Measurements from ENCODE around the gene MFF. TPM values are rescaled to one million over a fixed set of nuclear protein-coding genes. Genes with fewer than 3 reads are reported as not detected.

Gene MFF
- total RNA-seq, 1 experiment from 2014 or later: 68.2 TPM

DNA sequence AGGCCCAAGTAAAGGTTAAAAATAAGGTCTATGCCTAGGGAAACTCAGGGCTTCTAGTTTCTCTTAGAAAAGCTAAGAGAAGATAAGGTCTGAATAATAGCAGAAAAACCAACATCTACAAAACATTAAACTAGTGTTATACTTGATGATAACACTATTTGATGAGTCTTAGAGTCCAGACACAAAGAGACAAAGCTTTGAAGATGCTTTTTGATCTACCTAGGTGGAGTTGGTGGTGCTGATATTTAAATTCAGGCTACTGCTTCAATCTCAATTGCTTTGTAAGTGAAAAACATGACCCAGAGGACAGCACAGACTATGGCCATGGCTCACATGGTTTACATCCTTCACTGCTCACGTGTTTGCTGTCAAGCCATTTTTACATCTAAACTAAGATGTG, 11.7 kb upstream of the MFF start:
- ChIA-PET RAD21 (ENCODE audit: low non-redundant PET in 1 of 2, low total read pairs in 2 of 2, uncharacterized antibody in 2 of 2, unreplicated experiment in 2 of 2) (no interaction called here), POLR2A (no interaction called here), CTCF (no interaction called here)
- H3K79me2 ChIP-seq (ENCODE audit: insufficient read depth, low read length): no peaks in the 10 kb centered on the region
- no peak overlapping the region for H3K9ac ChIP-seq (ENCODE audit: low read length)
- no peak overlapping the region for H3K4me2 ChIP-seq (ENCODE audit: low read length)
- no peak overlapping the region for H2AFZ ChIP-seq (ENCODE audit: low read depth, low read length, poor library complexity, severe bottlenecking)
- no peak for ATAC-seq
- intact Hi-C loops (cut with micrococcal nuclease): no loop called here
- H3K4me1 ChIP-seq (ENCODE audit: control insufficient read depth in 1 of 2, insufficient read depth in 2 of 2, low read length in 2 of 2): peaks cover 13 to 27% of the 10 kb centered on the region in 2 experiments
- no peaks in the 10 kb centered on the region for H3K9me3 ChIP-seq (ENCODE audit: control insufficient read depth in 1 of 2, insufficient read depth in 1 of 2, low read depth in 1 of 2, low read length in 2 of 2)
- H3K9me2 ChIP-seq (ENCODE audit: insufficient read depth): no peaks in the 10 kb centered on the region
- no peaks in the 10 kb centered on the region for H3K36me3 ChIP-seq (ENCODE audit: control insufficient read depth in 1 of 2, insufficient read depth in 2 of 2, low read length in 2 of 2)
- BruUV-seq (replicated peaks): no TSS peak
- H3K4me3 ChIP-seq (replicated peaks in 1 of 2; ENCODE audit: low read depth in 1 of 2, low read length in 2 of 2): no peak overlapping the region
- H3K27me3 ChIP-seq (ENCODE audit: insufficient read depth, low read length): no peaks in the 10 kb centered on the region
- no peak for DNase-seq (ENCODE audit: low read depth, low spot score)
- H3K27ac ChIP-seq (ENCODE audit: low read depth, low read length): no peak overlapping the region
- H4K20me1 ChIP-seq (ENCODE audit: insufficient read depth): no peaks in the 10 kb centered on the region
- TF ChIP-seq, protein P1, sequence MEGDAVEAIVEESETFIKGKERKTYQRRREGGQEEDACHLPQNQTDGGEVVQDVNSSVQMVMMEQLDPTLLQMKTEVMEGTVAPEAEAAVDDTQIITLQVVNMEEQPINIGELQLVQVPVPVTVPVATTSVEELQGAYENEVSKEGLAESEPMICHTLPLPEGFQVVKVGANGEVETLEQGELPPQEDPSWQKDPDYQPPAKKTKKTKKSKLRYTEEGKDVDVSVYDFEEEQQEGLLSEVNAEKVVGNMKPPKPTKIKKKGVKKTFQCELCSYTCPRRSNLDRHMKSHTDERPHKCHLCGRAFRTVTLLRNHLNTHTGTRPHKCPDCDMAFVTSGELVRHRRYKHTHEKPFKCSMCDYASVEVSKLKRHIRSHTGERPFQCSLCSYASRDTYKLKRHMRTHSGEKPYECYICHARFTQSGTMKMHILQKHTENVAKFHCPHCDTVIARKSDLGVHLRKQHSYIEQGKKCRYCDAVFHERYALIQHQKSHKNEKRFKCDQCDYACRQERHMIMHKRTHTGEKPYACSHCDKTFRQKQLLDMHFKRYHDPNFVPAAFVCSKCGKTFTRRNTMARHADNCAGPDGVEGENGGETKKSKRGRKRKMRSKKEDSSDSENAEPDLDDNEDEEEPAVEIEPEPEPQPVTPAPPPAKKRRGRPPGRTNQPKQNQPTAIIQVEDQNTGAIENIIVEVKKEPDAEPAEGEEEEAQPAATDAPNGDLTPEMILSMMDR (IDR thresholded peaks at IDR 0.05 in 2 of 3, conservative IDR thresholded peaks at IDR 0.05 in 1 of 3; ENCODE audit: borderline replicate concordance in 1 of 3, insufficient read depth in 1 of 3, low read depth in 2 of 3, low read length in 2 of 3): no peak
- no peak for TF ChIP-seq ELF1 (IDR thresholded peaks at IDR 0.05; ENCODE audit: borderline replicate concordance, low read depth)
- TF ChIP-seq ZNF274 (IDR thresholded peaks at IDR 0.05; ENCODE audit: low read depth, low read length): no peak
- TF ChIP-seq CEBPB (IDR thresholded peaks at IDR 0.05; ENCODE audit: low read depth): no peak
- TF ChIP-seq EGR1 (IDR thresholded peaks at IDR 0.05; ENCODE audit: low read depth): no peak
- TF ChIP-seq RAD21 (IDR thresholded peaks at IDR 0.05; ENCODE audit: low read depth): no peak
- TF ChIP-seq SP1 (IDR thresholded peaks at IDR 0.05; ENCODE audit: low read depth): no peak

DNA sequence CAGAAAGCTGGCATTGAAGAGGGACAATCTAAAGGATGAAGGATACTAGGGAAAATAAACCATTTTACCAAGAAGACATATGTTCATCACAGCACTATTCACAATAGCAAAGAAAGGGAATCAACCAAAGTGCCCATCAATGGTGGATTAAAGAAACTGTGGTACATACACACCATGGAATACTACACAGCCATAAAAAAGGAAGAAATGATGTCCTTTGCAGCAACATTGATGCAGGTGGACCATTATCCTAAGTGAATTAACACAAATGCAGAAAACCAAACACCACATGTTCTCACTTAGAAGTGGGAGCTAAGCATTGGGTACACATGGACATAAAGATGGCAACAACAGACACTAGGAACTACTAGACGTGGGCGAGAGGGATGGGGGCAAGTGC, 7.2 kb upstream of the MFF start:
- no peak overlapping the region for H3K4me2 ChIP-seq (ENCODE audit: low read length)
- intact Hi-C loops (cut with micrococcal nuclease): no loop called here
- H3K79me2 ChIP-seq (ENCODE audit: insufficient read depth, low read length): no peaks in the 10 kb centered on the region
- H3K4me1 ChIP-seq (ENCODE audit: control insufficient read depth in 1 of 2, insufficient read depth in 2 of 2, low read length in 2 of 2): no peaks in the 10 kb centered on the region
- H3K4me3 ChIP-seq (replicated peaks in 1 of 2; ENCODE audit: low read depth in 1 of 2, low read length in 2 of 2): no peak overlapping the region
- no peak overlapping the region for H3K27ac ChIP-seq (ENCODE audit: low read depth, low read length)
- ChIA-PET CTCF (no interaction called here), RAD21 (ENCODE audit: low non-redundant PET in 1 of 2, low total read pairs in 2 of 2, uncharacterized antibody in 2 of 2, unreplicated experiment in 2 of 2) (no interaction called here), POLR2A (no interaction called here)
- no peaks in the 10 kb centered on the region for H3K27me3 ChIP-seq (ENCODE audit: insufficient read depth, low read length)
- no peaks in the 10 kb centered on the region for H3K36me3 ChIP-seq (ENCODE audit: control insufficient read depth in 1 of 2, insufficient read depth in 2 of 2, low read length in 2 of 2)
- H3K9ac ChIP-seq (ENCODE audit: low read length): no peak overlapping the region
- TF ChIP-seq YY1 (IDR thresholded peaks at IDR 0.05; ENCODE audit: extremely low read depth, insufficient replicate concordance, low read depth, low read length) (no peak), EZH2phosphoT487 (IDR thresholded peaks at IDR 0.05; ENCODE audit: borderline replicate concordance) (no peak), SRF (IDR thresholded peaks at IDR 0.05; ENCODE audit: low read depth) (no peak), ZNF274 (IDR thresholded peaks at IDR 0.05; ENCODE audit: low read depth, low read length) (no peak), TCF7L2 (IDR thresholded peaks at IDR 0.05; ENCODE audit: borderline replicate concordance, extremely low read depth, insufficient read depth, insufficient read length) (no peak), SIN3A (IDR thresholded peaks at IDR 0.05; ENCODE audit: low read depth) (no peak), EGR1 (IDR thresholded peaks at IDR 0.05; ENCODE audit: low read depth) (no peak), JUND (IDR thresholded peaks at IDR 0.05) (no peak), RAD21 (IDR thresholded peaks at IDR 0.05; ENCODE audit: low read depth) (no peak), FOSL1 (IDR thresholded peaks at IDR 0.05; ENCODE audit: low read depth) (no peak)
- TF ChIP-seq, protein P2, sequence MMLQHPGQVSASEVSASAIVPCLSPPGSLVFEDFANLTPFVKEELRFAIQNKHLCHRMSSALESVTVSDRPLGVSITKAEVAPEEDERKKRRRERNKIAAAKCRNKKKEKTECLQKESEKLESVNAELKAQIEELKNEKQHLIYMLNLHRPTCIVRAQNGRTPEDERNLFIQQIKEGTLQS (IDR thresholded peaks at IDR 0.05): no peak
- TF ChIP-seq, protein P3, sequence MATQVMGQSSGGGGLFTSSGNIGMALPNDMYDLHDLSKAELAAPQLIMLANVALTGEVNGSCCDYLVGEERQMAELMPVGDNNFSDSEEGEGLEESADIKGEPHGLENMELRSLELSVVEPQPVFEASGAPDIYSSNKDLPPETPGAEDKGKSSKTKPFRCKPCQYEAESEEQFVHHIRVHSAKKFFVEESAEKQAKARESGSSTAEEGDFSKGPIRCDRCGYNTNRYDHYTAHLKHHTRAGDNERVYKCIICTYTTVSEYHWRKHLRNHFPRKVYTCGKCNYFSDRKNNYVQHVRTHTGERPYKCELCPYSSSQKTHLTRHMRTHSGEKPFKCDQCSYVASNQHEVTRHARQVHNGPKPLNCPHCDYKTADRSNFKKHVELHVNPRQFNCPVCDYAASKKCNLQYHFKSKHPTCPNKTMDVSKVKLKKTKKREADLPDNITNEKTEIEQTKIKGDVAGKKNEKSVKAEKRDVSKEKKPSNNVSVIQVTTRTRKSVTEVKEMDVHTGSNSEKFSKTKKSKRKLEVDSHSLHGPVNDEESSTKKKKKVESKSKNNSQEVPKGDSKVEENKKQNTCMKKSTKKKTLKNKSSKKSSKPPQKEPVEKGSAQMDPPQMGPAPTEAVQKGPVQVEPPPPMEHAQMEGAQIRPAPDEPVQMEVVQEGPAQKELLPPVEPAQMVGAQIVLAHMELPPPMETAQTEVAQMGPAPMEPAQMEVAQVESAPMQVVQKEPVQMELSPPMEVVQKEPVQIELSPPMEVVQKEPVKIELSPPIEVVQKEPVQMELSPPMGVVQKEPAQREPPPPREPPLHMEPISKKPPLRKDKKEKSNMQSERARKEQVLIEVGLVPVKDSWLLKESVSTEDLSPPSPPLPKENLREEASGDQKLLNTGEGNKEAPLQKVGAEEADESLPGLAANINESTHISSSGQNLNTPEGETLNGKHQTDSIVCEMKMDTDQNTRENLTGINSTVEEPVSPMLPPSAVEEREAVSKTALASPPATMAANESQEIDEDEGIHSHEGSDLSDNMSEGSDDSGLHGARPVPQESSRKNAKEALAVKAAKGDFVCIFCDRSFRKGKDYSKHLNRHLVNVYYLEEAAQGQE (IDR thresholded peaks at IDR 0.05; ENCODE audit: low read depth): no peak
- DNase-seq (ENCODE audit: low read depth, low spot score) (no peak), ATAC-seq (no peak)
- no TSS peak for BruUV-seq (replicated peaks)
- H3K9me2 ChIP-seq (ENCODE audit: insufficient read depth): no peaks in the 10 kb centered on the region
- no peak overlapping the region for H2AFZ ChIP-seq (ENCODE audit: low read depth, low read length, poor library complexity, severe bottlenecking)
- H4K20me1 ChIP-seq (ENCODE audit: insufficient read depth): no peaks in the 10 kb centered on the region
- no peaks in the 10 kb centered on the region for H3K9me3 ChIP-seq (ENCODE audit: control insufficient read depth in 1 of 2, insufficient read depth in 1 of 2, low read depth in 1 of 2, low read length in 2 of 2)

All from HCT116 (cell line).